Endothelial cell of hepatic sinusoid (primary cell): ENCODE data around the gene GRK1.

Source experiments
- in situ Hi-C: cut with HindIII; loops from 2 replicates; pipeline ENCODE4 v1.10.0; 2017; ENCODE audit warnings: low sequenced_read_pairs

The GRK1 gene

DNA sequence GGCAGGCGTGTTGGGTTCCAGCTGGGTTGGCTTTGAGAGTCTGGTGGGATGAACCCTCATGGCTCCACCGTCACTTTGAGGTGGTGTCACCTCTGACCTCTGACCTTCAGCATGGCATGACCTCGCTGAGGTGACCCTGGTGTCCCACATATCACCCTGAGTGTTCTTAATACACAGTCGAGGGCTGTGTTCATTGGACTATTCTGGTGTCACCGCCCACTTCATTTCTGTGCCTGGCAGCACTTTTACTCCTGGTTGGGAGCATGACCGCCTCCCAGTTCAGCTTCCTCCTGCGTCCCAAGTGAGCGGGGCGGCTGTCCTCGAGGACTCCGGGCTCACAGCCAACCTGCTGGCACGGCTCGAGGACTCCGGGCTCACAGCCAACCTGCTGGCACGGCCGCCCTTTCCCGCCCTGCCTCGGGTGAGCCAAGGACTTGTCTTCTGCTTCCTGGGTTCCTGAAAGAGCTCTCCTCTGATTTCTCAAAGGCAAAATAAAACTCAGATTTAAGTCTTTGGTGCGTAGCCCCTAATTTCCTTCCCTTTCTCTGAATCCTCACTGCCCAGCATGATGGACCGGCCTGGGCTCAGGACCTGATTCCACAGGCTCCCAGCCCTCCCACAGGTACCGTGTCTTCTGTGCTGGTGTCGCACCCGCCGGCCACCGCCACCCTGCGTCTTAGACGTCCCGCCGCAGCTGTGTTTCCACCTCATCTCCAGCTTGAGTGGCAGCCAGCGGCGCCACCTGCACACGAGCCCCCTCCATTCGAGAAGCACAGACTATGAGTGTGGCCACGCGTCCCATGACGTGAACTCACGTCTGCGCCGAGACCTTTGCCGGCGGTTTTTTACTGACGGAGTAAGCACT, 19.4 kb upstream of the GRK1 start:
- in situ Hi-C loops = no loop called here

DNA sequence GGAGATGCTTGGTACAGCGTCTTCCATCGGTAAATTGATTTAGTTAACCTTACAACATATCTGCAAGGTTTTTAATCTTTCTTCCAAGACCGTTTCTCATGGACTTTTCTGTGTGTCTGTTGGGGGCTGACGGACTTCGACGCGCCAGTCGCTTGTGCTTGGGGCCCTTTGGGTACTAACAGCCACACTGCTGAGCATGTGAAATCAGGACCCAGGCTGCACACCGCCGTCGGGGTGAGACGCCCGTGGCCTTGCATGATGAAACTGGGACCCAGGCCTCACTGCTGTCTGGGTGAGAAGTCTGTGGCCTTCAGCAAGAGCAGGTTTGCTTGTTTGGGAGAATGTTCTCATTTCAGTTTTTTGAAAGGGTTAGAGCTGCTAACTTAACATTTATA, 18.8 kb upstream of the GRK1 start:
- in situ Hi-C loops = no loop called here

DNA sequence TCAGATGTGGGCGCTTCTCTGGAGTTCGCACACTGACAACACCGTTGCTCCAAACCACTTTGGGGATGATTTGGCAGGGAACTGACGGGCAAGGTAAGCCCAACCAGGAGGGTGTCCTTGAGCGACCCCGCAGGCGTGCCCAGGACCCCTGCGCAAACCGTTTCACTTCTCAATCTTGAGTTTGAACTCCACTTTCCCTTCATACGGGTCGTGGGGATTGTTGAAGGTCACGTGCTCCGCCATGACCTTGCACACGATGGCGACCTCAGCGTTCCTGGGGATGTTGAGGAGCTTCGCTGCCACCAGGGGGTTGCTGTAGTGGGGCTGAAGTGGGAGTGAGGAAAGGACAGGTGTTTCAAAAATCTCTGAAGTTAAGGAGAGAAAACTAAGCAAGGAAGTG, 17.8 kb upstream of the GRK1 start:
- in situ Hi-C loops = no loop called here

DNA sequence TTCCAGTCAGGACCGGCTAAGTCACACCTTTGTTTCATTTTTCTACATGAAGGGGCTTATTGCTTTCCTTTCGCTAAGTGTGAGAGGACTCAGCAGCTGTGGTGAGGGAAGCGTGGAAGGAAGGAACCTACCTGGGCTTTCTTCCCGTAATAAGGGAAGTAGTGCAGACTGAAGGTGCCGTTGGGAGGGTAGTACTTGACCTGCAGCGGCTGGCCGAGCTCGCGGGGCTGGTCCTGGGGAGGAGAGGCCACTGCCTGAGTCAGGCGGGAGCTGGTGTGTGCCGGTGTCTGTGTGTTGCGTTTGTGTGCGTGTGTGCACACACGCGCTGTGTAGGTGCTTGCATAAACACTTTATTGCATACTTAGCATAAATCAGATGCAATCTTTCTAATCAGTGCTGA, 16.7 kb upstream of the GRK1 start:
- in situ Hi-C loops = no loop called here

DNA sequence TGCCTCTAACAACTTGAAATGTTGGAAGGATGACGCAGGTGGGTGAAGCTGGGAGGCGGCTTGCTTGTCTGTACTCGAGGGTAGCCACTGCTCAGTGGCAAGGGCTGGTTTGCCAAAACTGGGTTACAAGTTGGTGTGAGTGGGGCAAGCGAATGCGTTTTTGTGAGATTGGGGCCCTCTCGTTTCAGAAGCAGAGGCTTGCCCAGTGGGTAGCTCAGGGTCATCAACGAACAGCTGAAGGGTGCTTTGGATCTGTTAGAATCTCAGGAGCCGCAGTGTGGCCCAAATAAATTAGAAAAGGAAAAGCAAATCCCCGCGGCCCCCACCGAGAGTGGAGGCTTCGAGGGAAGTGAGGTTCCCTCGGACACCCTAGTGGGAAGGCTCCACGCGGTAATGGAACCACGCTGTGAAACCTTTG, 16.3 kb upstream of the GRK1 start:
- in situ Hi-C loops = no loop called here

DNA sequence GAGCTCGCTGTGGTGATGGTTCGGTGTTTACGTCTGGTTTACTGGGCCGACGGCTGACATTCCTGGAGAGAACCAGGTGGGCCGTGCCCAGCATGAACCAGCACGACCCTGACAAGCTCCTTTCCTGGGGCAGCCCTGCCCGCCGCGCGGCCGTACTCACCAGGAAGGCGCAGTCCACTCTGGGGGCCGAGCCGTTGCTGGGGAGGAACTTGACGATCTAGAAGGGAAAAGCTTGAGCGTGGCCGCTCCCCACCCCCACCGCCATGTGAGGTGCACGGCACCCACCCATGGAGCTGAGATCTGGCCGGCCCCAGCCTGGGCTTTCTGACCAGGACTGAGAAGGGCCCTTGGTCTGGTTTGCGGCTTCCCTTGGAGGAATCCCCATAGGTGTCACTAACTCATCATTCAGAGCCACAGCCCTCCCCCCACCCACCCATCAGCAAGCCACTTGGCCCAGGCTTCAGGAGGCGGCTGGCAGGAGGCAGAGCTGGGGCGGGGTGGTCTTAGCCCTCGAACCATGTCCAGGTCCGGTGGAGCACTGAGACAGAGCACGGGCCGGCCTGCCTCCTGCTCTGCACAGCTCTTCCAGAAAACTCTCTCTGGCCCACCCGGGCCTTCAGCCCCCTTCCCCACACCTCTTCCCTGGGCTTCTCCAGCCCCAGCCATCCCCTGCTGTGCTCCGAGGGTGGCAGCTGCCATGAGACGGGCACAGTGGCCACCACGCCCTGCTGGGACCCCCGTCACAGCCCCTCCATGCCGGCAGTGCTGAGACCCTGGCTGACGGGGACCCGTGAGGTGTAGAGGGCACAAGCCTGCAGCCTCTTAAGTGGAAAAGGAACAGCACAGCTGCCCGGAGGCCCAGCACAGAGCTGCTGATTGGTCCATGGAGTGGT, 15.3 kb upstream of the GRK1 start:
- in situ Hi-C loops = no loop called here

DNA sequence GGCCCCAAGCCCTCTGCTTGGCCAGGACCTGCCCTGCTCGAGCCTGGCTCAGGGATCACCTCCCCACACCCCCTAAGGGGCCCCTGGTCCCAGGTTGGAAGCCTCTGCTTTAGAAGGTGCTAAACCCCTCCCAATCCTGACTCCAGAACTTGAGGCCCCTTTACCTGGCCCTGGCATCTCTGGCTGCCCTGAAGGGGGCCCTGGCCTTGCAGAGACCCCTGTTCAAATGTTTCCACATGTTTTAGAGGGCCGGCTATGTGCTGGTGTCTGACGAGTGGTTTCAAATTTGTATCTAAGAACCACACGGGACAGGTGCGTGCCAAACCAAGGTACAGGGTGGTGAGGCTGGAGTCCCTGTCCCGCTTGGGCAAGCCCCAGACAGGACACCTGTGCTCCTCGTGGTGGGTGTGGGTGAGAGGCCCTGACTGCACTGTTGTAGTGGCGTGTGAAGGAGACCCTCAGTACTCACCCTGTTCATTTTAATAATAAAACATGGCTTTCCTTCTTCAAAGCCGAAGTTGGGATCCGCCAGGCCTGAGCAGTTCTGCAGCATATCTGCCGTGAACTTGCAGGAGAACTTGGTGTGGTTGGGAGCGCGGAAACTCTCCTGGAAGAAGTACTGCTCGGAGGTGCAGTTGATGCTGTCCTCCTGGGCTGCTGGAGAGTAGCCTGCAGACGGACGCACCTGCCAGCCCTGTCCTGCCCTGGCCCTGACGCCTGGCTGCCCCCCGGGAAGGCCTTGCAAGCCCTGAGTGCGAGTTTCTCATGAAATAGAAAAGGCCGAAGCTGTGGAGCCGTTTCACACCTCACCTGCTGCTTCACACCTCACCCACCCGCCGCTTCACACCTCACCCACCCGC, 14.4 kb upstream of the GRK1 start:
- in situ Hi-C loops = no loop called here

DNA sequence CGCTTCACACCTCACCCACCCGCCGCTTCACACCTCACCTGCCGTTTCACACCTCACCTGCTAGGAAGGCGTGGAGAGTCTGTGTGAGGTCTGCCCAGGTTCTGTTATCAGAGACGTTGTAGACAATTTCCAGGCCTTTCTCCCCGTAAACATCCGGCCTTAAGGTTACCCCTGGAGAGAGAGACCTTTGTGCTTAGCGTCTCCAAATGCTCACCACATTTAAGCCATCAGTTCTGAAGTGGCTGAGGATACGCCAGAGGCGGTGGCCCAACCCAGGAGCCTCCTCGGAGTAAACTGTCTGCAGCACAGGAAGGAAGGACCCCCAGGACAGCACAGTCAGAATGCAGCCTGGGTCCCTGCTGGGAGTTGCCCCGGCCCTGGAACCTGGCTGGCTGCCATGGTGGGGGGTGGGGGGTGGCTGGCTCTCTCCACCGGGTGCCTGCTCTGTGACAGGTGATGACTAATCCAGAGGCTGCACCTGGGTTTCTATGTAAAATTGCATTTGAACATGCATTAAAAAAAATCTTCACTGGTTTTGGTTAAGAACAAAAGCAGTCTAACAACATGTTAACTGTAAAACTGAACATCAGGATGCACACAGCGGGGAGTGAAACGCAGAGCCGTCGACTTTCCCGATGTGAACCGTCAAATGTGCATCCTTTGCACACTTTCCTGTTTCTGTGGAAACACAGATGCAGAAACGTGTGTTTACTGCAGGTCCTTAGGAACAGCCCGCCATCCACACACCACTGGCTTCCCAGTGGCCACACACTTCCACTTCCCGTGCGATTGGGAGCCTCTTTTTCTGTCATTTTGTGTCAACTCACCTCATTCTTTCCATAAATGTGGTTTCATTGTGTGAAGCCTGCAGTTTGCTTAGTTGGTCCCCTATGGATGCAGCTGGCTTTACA, 13.5 kb upstream of the GRK1 start:
- in situ Hi-C loops = no loop called here

DNA sequence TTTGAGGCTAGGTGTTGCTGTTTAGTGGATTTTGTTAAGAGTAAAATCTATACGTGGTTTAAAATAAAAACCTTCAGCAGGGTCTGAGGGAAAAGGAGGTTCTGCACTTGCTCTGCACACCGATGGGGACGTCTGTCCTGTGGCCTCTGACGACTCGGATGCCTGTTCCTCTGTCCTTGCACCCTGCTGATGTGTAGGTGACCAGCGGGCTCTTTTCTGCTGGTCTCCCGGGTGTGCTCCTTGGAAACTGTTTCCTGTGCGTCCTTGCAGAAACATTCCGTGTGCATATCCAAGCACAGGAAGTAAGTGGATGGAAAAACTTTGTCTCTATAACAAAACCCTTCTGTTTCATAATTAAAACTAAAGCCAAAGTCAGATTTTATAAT, 12.9 kb upstream of the GRK1 start:
- in situ Hi-C loops = no loop called here

DNA sequence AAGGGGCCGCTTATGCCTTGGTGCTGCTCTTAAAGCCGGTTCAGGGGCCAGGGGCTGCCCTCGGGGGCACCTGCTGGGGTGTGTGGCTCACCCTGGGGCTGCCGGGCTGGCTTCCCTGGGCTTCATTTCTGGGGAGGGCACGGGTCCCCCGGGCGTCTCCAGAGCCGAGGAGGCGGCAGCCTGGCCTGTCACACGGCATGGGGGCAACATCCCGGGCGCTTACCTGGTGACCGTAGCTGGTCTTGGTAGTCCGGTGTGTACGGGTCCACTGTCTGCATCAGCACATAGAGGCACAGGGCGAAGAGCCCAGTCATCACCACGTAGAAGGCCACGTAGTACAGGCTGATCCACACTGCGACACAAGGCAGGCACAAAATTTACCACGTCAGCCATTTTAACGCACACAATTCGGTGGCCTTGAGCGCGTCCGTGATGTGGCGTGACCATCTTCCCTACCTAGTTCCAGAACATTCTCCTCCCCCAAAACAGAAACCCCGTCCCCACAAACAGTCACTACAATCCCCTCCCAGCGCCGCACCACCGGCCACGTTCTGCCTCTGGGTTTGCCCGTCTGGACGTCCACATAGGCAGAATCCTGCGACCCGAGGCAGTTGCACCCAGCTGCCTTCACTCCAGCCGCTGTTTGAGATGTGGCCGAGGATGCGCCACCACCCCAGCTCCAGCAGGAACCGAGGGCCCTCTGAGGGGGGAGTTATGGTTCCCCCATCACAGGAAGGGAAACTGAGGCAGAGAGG, 12.3 kb upstream of the GRK1 start:
- in situ Hi-C loops = no loop called here

DNA sequence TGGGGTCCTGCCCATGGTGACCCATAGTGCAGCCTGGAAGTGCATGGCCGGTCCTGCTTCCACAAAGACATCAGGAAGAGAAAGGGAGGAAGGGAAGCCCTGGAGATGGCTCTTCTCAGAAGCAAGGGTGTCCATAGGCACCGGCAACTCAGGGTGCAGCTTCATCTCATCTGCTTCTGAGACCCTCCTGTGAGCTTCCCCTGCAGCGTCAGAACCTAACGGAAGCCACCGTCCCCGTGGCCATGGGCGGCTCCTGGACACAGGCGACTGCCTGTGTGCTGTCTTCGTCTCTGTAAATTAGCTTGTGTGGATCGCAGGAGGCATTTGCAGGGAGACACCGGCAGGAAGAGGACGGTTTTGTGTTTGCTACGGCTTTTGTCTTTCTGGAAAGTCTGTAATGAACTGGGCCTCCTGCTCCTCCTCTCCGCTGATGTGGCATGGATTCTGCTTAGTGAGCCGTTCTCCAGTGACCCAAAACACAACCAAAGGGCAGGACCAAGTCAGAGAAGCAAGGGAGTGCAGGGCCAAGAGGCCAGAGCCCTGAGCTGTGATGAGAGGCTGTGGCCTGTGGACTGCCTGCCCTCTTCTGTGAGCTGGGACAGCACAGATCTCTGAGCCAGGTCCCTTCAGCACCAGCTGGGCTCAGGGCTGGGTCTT, 11.5 kb upstream of the GRK1 start:
- in situ Hi-C loops = no loop called here

DNA sequence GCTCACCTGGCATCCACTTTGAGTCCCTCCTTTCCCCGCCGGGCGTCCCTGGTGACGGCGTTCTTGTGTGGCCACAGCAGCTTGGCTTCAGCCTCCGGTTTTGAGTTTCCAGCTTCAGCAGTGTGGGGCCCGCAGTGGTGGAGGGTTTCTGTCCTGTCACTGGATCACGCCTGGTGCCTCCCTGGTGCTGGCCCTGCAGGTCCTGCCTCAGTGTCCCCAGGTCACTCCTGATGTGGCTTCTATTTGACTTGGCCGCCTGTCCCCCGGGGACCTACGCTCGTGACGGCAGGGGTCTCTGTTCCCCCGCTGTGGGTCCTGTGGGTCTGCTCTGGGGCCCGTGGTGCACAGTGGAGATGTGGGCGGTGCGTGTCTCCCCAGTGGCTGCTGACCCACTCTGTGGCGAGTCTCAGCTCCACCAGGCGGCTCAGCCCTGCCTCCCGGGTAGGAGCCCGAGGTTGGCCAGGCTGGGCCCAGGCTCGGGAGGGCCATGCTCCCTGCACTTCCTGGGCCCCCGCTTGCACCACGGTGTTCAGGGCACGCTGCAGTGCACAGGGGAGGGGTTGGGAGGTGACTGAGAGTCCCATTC, 10.9 kb upstream of the GRK1 start:
- in situ Hi-C loops = no loop called here

DNA sequence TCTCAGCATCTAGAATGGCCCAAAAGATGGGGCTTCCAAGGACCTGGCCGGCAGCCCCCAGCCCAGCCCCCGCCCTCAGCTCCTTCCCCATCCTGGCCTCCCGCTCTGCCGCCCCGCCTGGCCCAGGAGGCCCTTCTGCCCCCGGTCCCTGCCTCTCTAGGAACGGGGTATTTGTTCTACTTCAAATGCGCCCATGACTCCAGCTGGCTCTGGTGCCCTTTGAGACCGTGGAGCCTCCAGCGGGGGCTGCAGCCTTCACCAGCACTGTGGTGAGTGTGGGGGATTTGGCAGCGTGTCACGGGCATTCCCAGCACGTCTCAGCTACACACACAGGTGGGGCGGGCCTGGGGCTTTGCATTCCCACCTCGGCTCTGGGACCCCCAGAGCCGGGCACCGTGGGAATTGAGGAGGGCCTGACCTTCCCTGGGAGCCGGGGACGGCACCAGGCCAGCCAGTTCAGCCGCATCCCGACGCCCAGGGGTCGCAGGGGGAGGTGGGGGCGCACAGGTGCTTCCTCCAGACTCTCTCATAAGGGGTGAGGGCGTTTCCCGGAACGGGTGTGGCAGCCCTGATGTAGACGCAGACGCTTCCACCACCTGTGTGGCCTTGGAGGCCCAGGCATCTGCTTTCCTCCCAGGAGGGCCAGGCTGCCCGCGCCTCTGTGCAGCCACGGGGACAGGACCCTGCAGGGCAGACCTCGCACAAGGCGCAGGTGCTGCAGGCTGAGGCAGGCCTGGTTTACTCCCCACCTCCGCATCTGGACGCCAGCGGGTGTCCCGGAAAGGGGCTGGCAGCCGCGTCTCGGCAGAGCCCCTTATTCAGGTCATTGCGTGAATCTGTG, 10.0 kb upstream of the GRK1 start:
- in situ Hi-C loops = no loop called here

DNA sequence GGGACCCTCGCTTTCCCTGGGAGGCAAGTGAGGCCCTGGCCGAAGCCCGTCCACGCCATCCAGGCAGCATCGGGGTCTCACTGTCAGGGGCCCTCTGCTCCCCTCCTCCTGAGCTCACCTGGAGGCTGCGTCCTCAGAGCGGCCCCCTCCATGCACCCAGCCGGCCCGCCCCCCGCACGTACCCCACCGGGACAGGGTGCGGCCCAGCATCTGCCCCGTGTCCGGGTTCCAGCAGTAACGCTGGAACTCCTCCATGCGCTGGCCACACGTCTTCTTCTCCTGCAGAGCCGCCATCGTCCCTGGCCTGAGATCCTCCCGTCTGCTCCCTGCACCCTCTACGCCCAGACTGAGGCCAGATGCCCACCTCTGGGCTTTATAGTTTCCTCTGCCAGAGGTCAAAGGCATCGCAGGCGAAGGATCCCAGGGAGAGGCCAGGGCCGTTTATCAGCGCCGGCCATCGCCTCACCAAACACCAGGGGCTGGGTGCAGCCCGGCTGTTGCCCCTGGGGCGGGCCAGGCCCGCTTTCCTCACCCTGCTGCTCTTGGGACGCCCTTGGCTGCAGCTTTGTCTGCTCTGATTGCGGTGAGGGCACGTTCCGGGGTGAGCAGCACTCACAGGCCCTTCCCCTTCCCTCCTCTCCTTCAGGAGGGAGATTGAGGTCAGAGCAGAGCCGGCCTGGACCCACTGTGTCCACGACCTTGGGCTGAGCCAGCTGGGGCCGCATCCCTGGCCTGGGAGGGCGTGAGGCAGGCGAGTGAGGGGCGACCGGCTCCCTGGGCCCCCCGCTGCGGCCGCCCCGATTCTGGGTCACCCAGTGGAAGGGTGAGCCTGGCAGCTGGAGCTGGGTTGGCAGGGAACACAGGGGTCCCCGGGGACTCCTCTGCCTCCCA, 8.9 kb upstream of the GRK1 start, which contains the start of gene ATP4B:
ATP4B (minus strand) TSS at position 348 of the 891 bp plus-strand sequence; CDS start at position 294, 54 bp downstream.
- in situ Hi-C loops = no loop called here

DNA sequence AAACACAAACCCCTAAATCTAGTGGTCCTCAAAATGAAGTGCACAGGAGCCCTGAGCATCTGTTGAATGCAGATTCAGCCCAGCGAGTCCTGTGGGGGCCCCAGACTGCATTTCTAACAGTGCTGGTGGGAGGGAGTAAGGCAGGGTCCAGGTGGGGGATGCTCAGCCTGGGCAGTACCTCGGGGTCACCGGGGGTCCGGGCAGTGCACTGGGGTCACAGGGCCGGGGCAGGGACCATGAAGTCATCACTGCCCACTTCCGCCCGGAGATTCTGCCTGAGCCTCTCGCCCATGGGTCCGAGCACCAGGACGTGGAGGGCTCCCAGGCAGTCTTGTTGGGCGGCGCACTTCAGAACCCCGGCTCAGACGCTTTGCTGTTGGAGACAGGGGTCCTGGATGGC, 8.2 kb upstream of the GRK1 start:
- in situ Hi-C loops = no loop called here

DNA sequence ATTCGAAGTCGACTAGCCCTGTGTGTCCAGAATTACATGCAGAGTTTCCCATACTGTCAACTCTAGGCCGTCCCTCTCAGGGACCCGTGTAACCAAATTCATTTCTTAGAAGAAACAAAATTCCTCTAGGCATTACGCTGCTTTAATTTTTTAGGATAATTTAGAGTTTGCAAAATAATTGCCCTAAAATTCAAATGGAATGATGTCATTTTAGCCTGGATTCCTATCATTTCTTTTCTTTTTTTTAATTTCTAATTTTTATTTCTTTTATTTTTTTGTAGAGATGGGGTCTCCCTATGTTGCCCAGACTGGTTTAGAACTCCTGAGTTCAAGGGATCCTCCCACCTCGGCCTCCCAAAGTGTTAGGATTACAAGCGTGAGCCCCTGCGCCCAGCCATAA, 7.7 kb upstream of the GRK1 start:
- in situ Hi-C loops = no loop called here
